NCI-H524 (cell line): ENCODE measurements around the gene TIGD4.

Experiments
- DNase-seq, 2 experiments: peaks; one replicate each; lab custom pipeline; 2025; lab: John Stamatoyannopoulos, UW

TIGD4 gene

GRCh38 chr4:152779513-152780266 lies at the start of gene TIGD4, which contains the start of gene ARFIP1:
Gene TIGD4, minus strand, starts transcription at chr4:152779730. Its CDS starts 8,726 bp downstream, at chr4:152771004.
Gene ARFIP1, plus strand, starts transcription at chr4:152779954. Its CDS starts 49,680 bp downstream, at chr4:152829634.
- peak; percentile 88 to 94 for DNase-seq

DNA sequence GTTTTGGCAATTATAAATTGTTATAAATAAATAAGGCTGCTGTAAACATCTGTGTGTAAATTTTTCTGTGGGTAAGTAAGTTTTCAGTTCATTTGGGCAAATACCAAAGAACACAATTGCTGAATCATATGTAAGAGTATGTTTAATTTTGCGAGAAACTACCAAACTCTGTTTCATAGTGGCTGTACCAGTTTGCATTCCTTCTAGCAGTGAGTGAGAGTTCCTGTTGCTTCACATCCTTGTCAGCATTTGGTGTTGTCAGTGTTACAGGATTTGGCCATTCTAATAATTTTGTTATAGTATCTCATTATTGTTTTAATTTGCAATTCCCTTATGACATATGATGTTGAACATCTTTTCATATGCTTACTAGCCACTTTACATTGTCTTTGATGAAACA lies 48.6 kb upstream of the TIGD4 start:
- DNase-seq = no peak

DNA sequence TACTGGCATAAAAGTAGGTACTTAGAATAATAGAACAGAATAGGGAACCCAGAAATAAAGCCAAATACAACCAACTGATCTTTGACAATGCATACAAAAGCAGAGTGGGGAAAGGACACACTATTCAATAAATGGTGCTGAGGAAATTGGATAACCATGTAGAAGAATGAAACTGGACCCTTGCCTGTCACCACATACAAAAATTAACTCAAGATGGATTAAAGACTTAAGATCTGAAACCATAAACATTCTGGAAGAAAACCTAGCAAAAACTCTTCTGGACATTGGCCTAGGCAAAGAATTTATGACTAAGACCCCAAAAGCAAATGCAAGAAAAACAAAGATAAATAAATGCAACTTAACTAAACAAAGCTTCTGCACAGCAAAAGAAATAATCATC lies 45.8 kb upstream of the TIGD4 start:
- no peak for DNase-seq

- DNase-seq = no peak
Observed at GRCh38 chr4:152824561-152824960, 45.0 kb upstream of the TIGD4 start.

DNA sequence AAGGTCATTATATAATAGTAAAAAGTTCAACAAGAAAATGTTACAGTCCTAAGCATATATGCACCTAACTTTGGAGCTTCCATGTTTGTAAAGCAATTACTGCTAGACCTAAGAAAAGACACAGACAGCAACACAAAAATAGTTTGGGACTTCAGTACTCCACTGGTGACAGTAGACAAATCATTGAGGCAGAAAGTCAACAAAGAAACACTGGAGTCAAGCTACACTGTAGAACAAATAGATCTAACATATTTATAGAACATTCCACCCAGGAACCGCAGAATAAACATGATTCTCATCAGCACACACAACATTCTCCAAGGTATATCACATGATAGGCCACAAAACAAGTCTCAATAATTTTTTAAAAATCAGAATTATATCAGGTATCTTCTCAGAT lies 42.8 kb upstream of the TIGD4 start:
- no peak for DNase-seq

- no peak for DNase-seq
Observed at GRCh38 chr4:152820073-152820472, 40.5 kb upstream of the TIGD4 start.

DNA sequence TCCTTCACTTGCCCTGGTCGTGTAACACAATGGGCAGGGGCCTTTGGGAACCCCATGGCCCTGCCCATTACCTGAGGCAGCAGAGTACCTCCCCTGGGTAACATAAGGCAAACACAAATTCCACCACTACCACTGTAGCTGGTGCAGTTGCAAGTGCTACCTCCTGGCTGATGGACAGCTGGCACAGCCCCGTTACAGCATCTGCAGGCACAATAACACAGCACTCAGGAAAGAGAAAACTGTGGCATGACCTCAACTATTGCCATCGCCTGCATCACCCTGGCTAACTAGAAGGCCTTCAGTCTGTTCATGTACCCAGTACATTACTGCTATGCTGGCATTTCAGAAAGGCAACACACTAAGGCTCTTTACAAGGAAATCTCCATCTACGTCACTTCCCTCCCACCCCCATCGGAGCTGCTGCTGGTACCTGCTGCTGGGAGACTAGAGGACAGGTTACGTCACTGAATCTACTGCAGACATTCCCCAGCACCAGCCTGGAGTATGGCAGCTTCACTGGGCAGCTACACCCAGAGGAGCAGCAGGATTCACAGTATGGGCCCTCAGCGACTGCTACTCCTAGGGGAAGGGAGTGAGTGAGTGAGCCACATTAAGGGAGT lies 39.6 kb upstream of the TIGD4 start:
- DNase-seq = no peak

GRCh38 chr4:152817331-152817730 lies 37.8 kb upstream of the TIGD4 start:
- DNase-seq = no peak

DNA sequence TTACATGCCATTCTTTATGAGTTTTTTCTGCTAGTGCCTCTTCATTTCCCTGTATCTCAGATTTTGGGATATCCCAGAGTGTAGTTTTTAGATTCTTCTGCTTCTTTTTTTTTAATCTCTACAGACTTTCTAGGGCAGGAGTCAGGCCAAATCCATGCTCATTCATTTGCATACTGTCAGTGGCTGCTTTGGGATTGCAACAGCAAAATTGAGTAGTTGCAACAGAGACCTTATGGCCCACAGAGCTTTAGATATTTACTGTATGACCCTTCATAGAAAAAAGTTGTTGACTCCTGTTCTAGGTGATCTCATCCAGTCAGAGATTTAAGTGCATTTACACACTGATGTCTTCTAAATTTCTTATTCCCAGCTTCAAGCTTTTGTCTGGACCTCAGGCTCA lies 35.5 kb upstream of the TIGD4 start:
- DNase-seq = no peak

DNA sequence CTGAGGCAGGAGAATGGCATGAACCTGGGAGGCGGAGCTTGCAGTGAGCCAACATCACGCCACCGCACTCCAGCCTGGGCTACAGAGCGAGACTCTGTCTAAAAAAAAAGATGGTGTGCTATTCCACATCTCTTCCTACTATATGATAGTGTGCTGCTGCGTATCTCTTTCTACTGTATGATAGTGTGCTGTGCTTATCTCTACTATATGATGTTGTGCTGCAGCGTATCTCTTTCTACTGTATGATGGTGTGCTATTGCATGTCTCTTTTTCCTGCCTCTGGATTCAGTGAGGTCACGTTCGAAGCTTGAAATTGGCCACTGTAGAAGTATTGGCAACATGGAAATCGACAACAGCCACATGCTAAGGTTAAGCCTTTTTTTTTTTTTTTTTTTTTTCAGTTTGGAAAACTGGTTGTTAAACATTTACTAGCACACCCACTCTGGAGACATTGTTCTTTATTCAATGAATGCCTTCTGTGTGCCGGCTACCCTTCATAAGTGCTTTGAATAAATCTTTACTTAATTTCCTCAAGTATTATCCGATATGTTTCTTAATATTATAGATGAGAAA lies 31.3 kb upstream of the TIGD4 start:
- DNase-seq = no peak

DNA sequence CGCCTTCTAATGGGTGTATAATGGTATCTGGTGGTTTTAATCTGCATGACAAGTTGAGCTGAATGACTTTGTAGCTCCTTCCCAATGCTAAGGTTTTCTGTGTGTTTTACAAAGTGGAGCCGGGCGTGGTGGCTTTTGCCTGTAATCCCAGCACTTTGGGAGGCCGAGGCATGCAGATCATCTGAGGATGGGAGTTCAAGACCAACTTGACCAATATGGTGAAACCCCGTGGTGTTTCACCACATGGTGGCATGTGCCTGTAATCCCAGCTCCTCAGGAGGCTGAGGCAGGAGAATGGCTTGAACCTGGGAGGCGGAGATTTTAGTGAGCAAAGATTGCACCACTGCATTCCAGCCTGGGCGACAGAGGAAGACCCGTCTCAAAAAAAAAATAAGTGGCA lies 29.1 kb upstream of the TIGD4 start:
- no peak for DNase-seq

- DNase-seq = no peak
Observed at GRCh38 chr4:152807294-152807829, 27.8 kb upstream of the TIGD4 start.

GRCh38 chr4:152806501-152807125 lies 27.1 kb upstream of the TIGD4 start:
- DNase-seq = no peak

- DNase-seq = no peak
Observed at GRCh38 chr4:152805818-152806217, 26.3 kb upstream of the TIGD4 start.

- DNase-seq = no peak
Observed at GRCh38 chr4:152805071-152805650, 25.6 kb upstream of the TIGD4 start.

- peak in 1 of 2 experiments; percentile 0 for DNase-seq
Observed at GRCh38 chr4:152803541-152803940, 24.0 kb upstream of the TIGD4 start.

DNA sequence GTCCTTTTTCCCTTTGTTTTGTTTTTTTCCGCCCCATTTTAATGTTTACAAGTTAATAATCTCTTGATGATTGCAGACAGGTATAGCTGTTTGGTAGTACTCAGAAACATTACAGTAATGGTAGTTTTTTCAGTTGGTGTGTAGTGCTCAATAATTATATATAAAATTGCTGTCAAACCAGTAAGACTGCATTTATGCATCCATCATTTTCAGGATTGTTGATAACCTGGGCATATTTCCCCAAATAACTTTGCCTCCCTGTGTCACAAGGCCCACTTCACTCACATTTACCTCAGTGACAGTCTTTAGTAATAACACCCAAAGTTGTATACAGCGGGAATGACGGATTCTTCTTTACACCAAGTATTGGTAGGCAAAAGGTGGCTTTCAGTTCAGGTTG lies 16.4 kb upstream of the TIGD4 start:
- DNase-seq = no peak

GRCh38 chr4:152786627-152787026 lies 7.1 kb upstream of the TIGD4 start:
- no peak for DNase-seq

DNA sequence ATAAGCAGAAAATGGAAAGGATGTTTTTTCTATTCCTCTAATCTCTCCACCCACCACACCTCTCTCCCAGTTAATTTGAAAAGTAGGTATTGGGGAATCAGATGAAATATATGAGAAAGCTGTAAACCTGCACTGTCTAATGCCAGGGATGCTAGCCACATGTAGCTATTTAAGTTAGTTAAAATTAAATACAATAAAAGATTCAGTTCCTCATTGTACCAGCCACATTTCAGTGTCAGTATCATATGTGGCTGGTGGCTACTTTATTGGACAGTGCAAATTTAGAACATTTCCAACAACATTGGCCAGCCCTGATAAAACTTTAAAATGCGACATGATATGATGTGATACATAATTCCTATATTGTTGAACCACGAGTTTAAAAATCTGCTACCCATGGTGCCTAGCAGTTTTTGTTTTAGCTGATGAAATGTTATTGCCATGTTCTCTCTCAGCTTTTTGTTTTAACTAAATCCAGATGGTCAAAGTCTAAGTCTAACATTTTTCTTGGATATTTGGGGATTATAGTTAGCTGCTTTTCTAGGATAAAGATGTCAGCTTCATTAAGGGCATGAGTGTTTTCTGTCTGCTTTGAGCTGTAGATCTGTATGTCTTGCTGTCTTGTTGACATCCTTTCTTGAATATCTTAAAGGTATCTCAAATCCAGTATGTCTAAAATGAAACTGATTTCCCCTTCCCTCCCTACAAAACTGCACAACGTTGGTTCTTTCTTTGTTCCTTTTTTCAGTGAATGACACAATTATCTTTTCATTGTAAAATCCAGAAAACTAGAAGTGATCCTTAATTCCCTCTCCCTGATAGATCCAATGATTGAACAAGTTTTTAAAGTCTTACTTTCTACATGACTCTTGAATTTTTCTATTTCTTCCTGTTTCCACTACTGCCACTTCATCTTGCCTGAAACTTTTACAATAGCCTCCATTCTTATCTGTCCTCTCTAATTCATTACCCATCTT lies 6.4 kb upstream of the TIGD4 start:
- DNase-seq = peak in 1 of 2 experiments; percentile 6

GRCh38 chr4:152784490-152785350 lies 5.2 kb upstream of the TIGD4 start:
- DNase-seq = peak; percentile 37 to 68
